Measurements from ENCODE around the gene SACM1L. TPM values are rescaled to one million over a fixed set of nuclear protein-coding genes. Genes with fewer than 3 reads are reported as not detected.

SACM1L gene
- total and polyA plus RNA-seq, 4 donors = 50.3 to 77.6 (median 57.8) TPM

DNA sequence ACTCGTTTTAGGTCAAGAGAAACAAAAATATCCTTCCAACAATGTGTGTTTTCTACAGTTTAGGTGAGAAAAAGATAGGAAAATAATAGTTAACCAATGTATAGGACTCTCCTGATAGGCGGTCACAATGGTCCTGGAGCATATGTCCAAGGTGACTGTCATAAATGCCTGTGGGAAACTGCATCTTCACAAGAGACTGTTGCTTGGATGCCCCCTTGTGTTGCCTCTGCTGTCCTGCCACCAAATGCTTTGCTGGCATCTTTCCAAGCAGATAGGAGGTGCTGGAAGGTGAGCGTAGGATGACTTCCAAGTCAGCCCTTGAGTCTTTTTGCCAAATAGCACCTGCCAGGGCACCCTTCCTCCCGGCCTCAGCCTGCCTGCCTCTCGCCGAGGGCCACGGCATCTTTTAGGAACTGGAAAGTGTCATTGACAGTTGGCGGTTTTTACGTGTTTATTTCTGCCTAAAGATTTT lies 24.1 kb upstream of the SACM1L start:
- peak in 2 of 6 donors; percentile 63 to 64 for DNase-seq (ENCODE audit: low read depth in 4 of 6, low spot score in 6 of 6)
- no peaks in the 10 kb centered on the region for H3K9me3 ChIP-seq (ENCODE audit: control insufficient read depth, insufficient read depth, low read length)
- WGBS (ENCODE audit: insufficient coverage) = 80% methylated on average over 6 of the region's 9 CpGs
- H3K4me3 ChIP-seq (ENCODE audit: low read depth, low read length) = no peak overlapping the region
- H3K27ac ChIP-seq (ENCODE audit: low read depth, low read length) = peak overlapping the region; percentile 29
- H3K4me1 ChIP-seq (ENCODE audit: control insufficient read depth, insufficient read depth, low read length) = peaks cover 26% of the 10 kb centered on the region
- H3K36me3 ChIP-seq (ENCODE audit: control insufficient read depth, insufficient read depth, low read length) = peaks cover 7% of the 10 kb centered on the region
- no peaks in the 10 kb centered on the region for H3K27me3 ChIP-seq (ENCODE audit: control insufficient read depth, insufficient read depth, low read length)

DNA sequence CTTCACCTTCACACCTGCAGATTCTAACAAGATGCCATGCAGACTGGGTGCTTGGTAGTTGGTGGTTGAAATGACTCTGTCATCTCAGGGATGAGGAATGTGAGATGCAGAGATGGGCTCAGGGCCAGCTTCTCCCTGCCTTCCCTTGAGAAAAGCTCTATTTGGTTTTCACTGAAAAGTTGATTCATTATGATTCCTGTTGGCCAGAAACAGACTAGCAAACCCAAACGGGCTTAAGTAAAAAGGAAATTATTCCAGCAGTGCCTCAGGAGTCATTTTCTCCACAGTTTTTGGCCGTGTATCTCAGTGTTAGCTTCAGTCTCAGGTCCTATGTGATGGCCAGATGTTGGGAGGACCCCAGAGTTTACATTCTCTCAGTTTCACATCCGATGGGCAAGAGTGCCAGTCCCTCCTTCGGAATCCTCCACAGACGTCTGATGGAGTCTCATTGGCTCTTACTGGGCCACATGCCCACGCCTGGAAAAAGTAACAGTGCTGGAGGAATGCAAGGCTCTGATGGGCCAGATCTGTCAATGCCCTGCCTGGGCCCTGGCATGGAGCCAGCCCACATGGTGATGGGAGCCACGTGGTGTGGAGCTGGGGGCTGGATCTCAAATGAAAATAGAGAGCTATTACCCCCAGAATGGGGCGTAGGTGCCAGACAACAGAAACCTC lies 22.3 kb upstream of the SACM1L start:
- Histone ChIP-seq H3K4me3 (ENCODE audit: low read depth, low read length) (no peak overlapping the region), H3K4me1 (ENCODE audit: control insufficient read depth, insufficient read depth, low read length) (peaks cover 29% of the 10 kb centered on the region), H3K9me3 (ENCODE audit: control insufficient read depth, insufficient read depth, low read length) (no peaks in the 10 kb centered on the region), H3K27me3 (ENCODE audit: control insufficient read depth, insufficient read depth, low read length) (no peaks in the 10 kb centered on the region), H3K27ac (ENCODE audit: low read depth, low read length) (peak overlapping the region; percentile 35), H3K36me3 (ENCODE audit: control insufficient read depth, insufficient read depth, low read length) (peaks cover 7% of the 10 kb centered on the region)
- 39% methylated on average over 7 of the region's 8 CpGs for WGBS (ENCODE audit: insufficient coverage)
- DNase-seq (ENCODE audit: low read depth in 4 of 6, low spot score in 6 of 6) = peak in 2 of 6 donors; percentile 62 to 89

DNA sequence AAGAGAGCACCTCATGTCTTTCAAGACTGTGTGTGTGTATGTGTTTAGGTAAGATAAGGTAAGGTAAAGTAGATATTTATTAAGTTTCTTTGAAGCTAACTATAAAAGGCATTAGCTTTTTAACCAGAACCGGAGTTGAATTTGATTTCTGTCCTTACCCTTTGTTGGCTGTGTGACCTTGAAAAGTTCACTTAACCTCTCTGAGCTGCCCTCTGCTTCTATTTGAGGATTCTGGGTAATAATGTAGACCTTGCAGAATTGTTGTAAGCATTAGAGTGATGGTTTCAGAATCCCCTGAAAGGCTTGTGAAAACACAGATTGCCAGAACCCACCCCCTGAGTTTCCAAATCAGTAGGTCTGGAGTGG lies 21.6 kb upstream of the SACM1L start:
- WGBS (ENCODE audit: insufficient coverage) = no CpG with 5 or more reads among the region's 1 CpG
- Histone ChIP-seq H3K9me3 (ENCODE audit: control insufficient read depth, insufficient read depth, low read length) (no peaks in the 10 kb centered on the region), H3K4me1 (ENCODE audit: control insufficient read depth, insufficient read depth, low read length) (peaks cover 29% of the 10 kb centered on the region), H3K4me3 (ENCODE audit: low read depth, low read length) (no peak overlapping the region), H3K36me3 (ENCODE audit: control insufficient read depth, insufficient read depth, low read length) (peaks cover 7% of the 10 kb centered on the region), H3K27ac (ENCODE audit: low read depth, low read length) (peak overlapping the region; percentile 22), H3K27me3 (ENCODE audit: control insufficient read depth, insufficient read depth, low read length) (no peaks in the 10 kb centered on the region)
- DNase-seq (ENCODE audit: low read depth in 4 of 6, low spot score in 6 of 6) = no peak

GRCh38 chr3:45670436-45670835 lies 18.8 kb upstream of the SACM1L start:
- Histone ChIP-seq H3K27ac (ENCODE audit: low read depth, low read length) (no peak overlapping the region), H3K27me3 (ENCODE audit: control insufficient read depth, insufficient read depth, low read length) (no peaks in the 10 kb centered on the region)

DNA sequence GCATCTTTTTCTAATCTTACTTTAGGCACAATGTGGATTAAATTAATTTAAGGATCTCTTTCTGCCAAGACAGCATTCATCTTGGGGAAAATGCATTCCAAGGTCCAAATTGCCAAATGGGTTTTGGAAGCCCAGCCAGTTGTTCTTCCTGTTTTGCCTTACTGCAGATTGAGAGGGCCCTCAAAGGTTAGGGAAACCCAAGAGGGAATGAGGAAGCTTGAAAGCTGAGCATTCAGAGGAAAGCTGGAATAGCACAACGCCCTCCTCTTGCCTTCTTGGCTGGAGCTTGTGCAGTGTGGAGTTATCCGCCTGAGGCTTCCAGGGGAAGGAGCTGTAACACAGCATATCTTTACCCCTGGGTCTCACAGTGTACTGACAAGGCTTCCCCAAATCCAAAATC lies 18.2 kb upstream of the SACM1L start:
- Histone ChIP-seq H3K27ac (ENCODE audit: low read depth, low read length) (peak overlapping the region; percentile 43), H3K9me3 (ENCODE audit: control insufficient read depth, insufficient read depth, low read length) (no peaks in the 10 kb centered on the region), H3K36me3 (ENCODE audit: control insufficient read depth, insufficient read depth, low read length) (peaks cover 19% of the 10 kb centered on the region), H3K27me3 (ENCODE audit: control insufficient read depth, insufficient read depth, low read length) (no peaks in the 10 kb centered on the region), H3K4me1 (ENCODE audit: control insufficient read depth, insufficient read depth, low read length) (peaks cover 22% of the 10 kb centered on the region), H3K4me3 (ENCODE audit: low read depth, low read length) (no peak overlapping the region)
- WGBS (ENCODE audit: insufficient coverage) = 43% methylated on average over 1 of the region's 2 CpGs
- peak in 1 of 6 donors; percentile 63 for DNase-seq (ENCODE audit: low read depth in 4 of 6, low spot score in 6 of 6)

More at GRCh38 chr3:45670436-45670835, 18.8 kb upstream of the SACM1L start:
- H3K36me3 ChIP-seq (ENCODE audit: control insufficient read depth, insufficient read depth, low read length) = peaks cover 23% of the 10 kb centered on the region
- no peaks in the 10 kb centered on the region for H3K9me3 ChIP-seq (ENCODE audit: control insufficient read depth, insufficient read depth, low read length)
- no peak for DNase-seq (ENCODE audit: low read depth in 4 of 6, low spot score in 6 of 6)
- H3K4me3 ChIP-seq (ENCODE audit: low read depth, low read length) = no peak overlapping the region
- peaks cover 24% of the 10 kb centered on the region for H3K4me1 ChIP-seq (ENCODE audit: control insufficient read depth, insufficient read depth, low read length)

GRCh38 chr3:45673273-45673672 lies 15.9 kb upstream of the SACM1L start:
- no peak for DNase-seq (ENCODE audit: low read depth in 4 of 6, low spot score in 6 of 6)
- Histone ChIP-seq H3K36me3 (ENCODE audit: control insufficient read depth, insufficient read depth, low read length) (peaks cover 26% of the 10 kb centered on the region), H3K4me1 (ENCODE audit: control insufficient read depth, insufficient read depth, low read length) (peaks cover 14% of the 10 kb centered on the region), H3K27ac (ENCODE audit: low read depth, low read length) (no peak overlapping the region), H3K9me3 (ENCODE audit: control insufficient read depth, insufficient read depth, low read length) (no peaks in the 10 kb centered on the region), H3K27me3 (ENCODE audit: control insufficient read depth, insufficient read depth, low read length) (no peaks in the 10 kb centered on the region), H3K4me3 (ENCODE audit: low read depth, low read length) (no peak overlapping the region)
- WGBS (ENCODE audit: insufficient coverage) = 90% methylated on average over 2 of the region's 2 CpGs

- Histone ChIP-seq H3K4me3 (ENCODE audit: low read depth, low read length) (no peak overlapping the region), H3K9me3 (ENCODE audit: control insufficient read depth, insufficient read depth, low read length) (no peaks in the 10 kb centered on the region), H3K4me1 (ENCODE audit: control insufficient read depth, insufficient read depth, low read length) (peaks cover 7% of the 10 kb centered on the region), H3K27ac (ENCODE audit: low read depth, low read length) (peak overlapping the region; percentile 75), H3K27me3 (ENCODE audit: control insufficient read depth, insufficient read depth, low read length) (no peaks in the 10 kb centered on the region), H3K36me3 (ENCODE audit: control insufficient read depth, insufficient read depth, low read length) (peaks cover 36% of the 10 kb centered on the region)
- DNase-seq (ENCODE audit: low read depth in 4 of 6, low spot score in 6 of 6) = no peak
- 72% methylated on average over 4 of the region's 7 CpGs for WGBS (ENCODE audit: insufficient coverage)
Observed at GRCh38 chr3:45676325-45677032, 12.7 kb upstream of the SACM1L start.

DNA sequence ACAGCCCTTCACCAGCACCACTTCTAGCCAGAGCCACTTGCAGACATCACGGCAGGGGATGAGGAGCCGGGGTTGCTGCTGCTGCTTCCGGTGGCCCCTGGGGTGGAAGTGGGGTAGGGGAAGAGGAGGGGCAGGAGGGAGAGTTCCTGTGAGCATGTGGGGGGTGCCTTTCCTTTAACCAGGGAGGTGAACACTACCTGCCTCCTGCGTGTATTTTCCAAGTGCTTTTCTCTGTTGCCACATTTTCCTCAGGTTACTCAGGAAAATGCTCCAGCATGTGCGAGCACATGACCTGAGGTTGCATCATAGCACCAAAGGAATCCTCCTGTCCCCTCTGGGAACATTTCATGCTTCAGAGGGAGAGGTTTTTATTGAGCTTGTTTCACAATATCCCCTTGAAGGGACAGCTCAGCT lies 12.2 kb upstream of the SACM1L start:
- H3K27me3 ChIP-seq (ENCODE audit: control insufficient read depth, insufficient read depth, low read length) = no peaks in the 10 kb centered on the region
- DNase-seq (ENCODE audit: low read depth in 4 of 6, low spot score in 6 of 6) = no peak
- H3K27ac ChIP-seq (ENCODE audit: low read depth, low read length) = peak overlapping the region; percentile 75
- no peaks in the 10 kb centered on the region for H3K9me3 ChIP-seq (ENCODE audit: control insufficient read depth, insufficient read depth, low read length)
- peaks cover 7% of the 10 kb centered on the region for H3K4me1 ChIP-seq (ENCODE audit: control insufficient read depth, insufficient read depth, low read length)
- no peak overlapping the region for H3K4me3 ChIP-seq (ENCODE audit: low read depth, low read length)
- peaks cover 36% of the 10 kb centered on the region for H3K36me3 ChIP-seq (ENCODE audit: control insufficient read depth, insufficient read depth, low read length)
- WGBS (ENCODE audit: insufficient coverage) = 87% methylated on average over 2 of the region's 5 CpGs

DNA sequence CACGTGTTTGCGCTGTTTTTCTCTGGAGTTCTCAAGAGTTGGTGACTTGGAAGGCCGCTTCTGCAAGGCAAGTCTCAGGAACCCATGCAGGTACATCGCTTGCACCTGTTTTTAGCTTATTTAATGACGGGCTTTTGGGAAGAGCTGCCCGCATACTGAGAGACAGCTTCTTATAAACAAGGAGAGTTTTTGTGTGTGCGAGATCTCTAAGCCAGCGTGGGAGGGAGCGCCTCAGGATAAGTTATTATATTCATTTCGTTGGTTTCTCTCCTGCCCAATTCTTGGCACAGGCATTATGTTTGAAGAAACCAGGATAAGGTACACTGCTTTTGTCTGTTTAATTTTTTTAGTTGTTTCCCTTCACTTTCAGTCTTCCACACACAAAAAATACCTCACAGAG lies 11.4 kb upstream of the SACM1L start:
- Histone ChIP-seq H3K4me1 (ENCODE audit: control insufficient read depth, insufficient read depth, low read length) (peaks cover 7% of the 10 kb centered on the region), H3K27me3 (ENCODE audit: control insufficient read depth, insufficient read depth, low read length) (no peaks in the 10 kb centered on the region), H3K36me3 (ENCODE audit: control insufficient read depth, insufficient read depth, low read length) (peaks cover 34% of the 10 kb centered on the region), H3K9me3 (ENCODE audit: control insufficient read depth, insufficient read depth, low read length) (peaks cover 2% of the 10 kb centered on the region), H3K4me3 (ENCODE audit: low read depth, low read length) (no peak overlapping the region), H3K27ac (ENCODE audit: low read depth, low read length) (no peak overlapping the region)
- WGBS (ENCODE audit: insufficient coverage) = 87% methylated on average over 6 of the region's 10 CpGs
- DNase-seq (ENCODE audit: low read depth in 4 of 6, low spot score in 6 of 6) = no peak

- DNase-seq (ENCODE audit: low read depth in 4 of 6, low spot score in 6 of 6) = no peak
- Histone ChIP-seq H3K4me1 (ENCODE audit: control insufficient read depth, insufficient read depth, low read length) (peaks cover 7% of the 10 kb centered on the region), H3K27ac (ENCODE audit: low read depth, low read length) (no peak overlapping the region), H3K36me3 (ENCODE audit: control insufficient read depth, insufficient read depth, low read length) (peaks cover 22% of the 10 kb centered on the region), H3K27me3 (ENCODE audit: control insufficient read depth, insufficient read depth, low read length) (no peaks in the 10 kb centered on the region), H3K4me3 (ENCODE audit: low read depth, low read length) (no peak overlapping the region), H3K9me3 (ENCODE audit: control insufficient read depth, insufficient read depth, low read length) (peaks cover 5% of the 10 kb centered on the region)
- WGBS (ENCODE audit: insufficient coverage) = 76% methylated on average over 8 of the region's 8 CpGs
Observed at GRCh38 chr3:45679805-45680204, 9.4 kb upstream of the SACM1L start.
